ENCODE measurements around the gene CCNF.

GRCh38 chr16:2439598-2439997 is 10.4 kb downstream of the CCNF start:
- TF ChIP-seq CTCF (IDR thresholded peaks at IDR 0.05) (no peak), EZH2phosphoT487 (IDR thresholded peaks at IDR 0.05) (no peak)
